ENCODE measurements around the gene PRCD.
"Not testable (repeated sequence)": the region's sequence is repeated elsewhere in the genome, so short reads cannot be mapped to it uniquely, and the experiment has no call there.

The PRCD gene

GRCh38 chr17:76515274-76515949, 24.4 kb upstream of the PRCD start:
- no peak for DNase-seq (ENCODE audit: low read depth)
- no peak for TF ChIP-seq CTCF (IDR thresholded peaks at IDR 0.05; ENCODE audit: control insufficient read depth, extremely low read depth, insufficient read depth)
- no peak overlapping the region for H3K4me3 ChIP-seq (ENCODE audit: low read depth, low read length)

- H3K4me3 ChIP-seq (ENCODE audit: low read depth, low read length), result no peak overlapping the region
- no peak for DNase-seq (ENCODE audit: low read depth)
- no peak for TF ChIP-seq CTCF (IDR thresholded peaks at IDR 0.05; ENCODE audit: control insufficient read depth, extremely low read depth, insufficient read depth)
Measured at GRCh38 chr17:76517638-76518038, 22.2 kb upstream of the PRCD start.

GRCh38 chr17:76519048-76519966, 20.5 kb upstream of the PRCD start:
- DNase-seq (ENCODE audit: low read depth), result no peak
- H3K4me3 ChIP-seq (ENCODE audit: low read depth, low read length), result no peak overlapping the region
- no peak for TF ChIP-seq CTCF (IDR thresholded peaks at IDR 0.05; ENCODE audit: control insufficient read depth, extremely low read depth, insufficient read depth)

- H3K4me3 ChIP-seq (ENCODE audit: low read depth, low read length), result no peak overlapping the region
- no peak for TF ChIP-seq CTCF (IDR thresholded peaks at IDR 0.05; ENCODE audit: control insufficient read depth, extremely low read depth, insufficient read depth)
- DNase-seq (ENCODE audit: low read depth), result no peak
Measured at GRCh38 chr17:76521262-76521661, 18.6 kb upstream of the PRCD start.

GRCh38 chr17:76521683-76522082, 18.2 kb upstream of the PRCD start:
- H3K4me3 ChIP-seq (ENCODE audit: low read depth, low read length); DNase-seq (ENCODE audit: low read depth): not testable (repeated sequence)

- no peak for DNase-seq (ENCODE audit: low read depth)
- no peak overlapping the region for H3K4me3 ChIP-seq (ENCODE audit: low read depth, low read length)
- peak; percentile 99 for TF ChIP-seq CTCF (IDR thresholded peaks at IDR 0.05; ENCODE audit: control insufficient read depth, extremely low read depth, insufficient read depth)
Measured at GRCh38 chr17:76523084-76524037, 16.5 kb upstream of the PRCD start.

Data from LNCaP clone FGC (cell line).